ENCODE results near the gene TFCP2.

The TFCP2 gene

GRCh38 chr12:51181558-51181957 is 8.6 kb upstream of the TFCP2 start:
- H3K4me3 ChIP-seq (ENCODE audit: low read length), result no peak overlapping the region
- no peaks in the 10 kb centered on the region for H3K9me3 ChIP-seq (ENCODE audit: insufficient read depth, low read depth, low read length)
- no peaks in the 10 kb centered on the region for H3K36me3 ChIP-seq (ENCODE audit: insufficient read depth, low read length)
- no peak overlapping the region for H3K27ac ChIP-seq (ENCODE audit: low read depth, low read length)
- no peaks in the 10 kb centered on the region for H3K4me1 ChIP-seq (ENCODE audit: insufficient read depth, low read length)
- no peaks in the 10 kb centered on the region for H3K27me3 ChIP-seq (ENCODE audit: insufficient read depth, low read length)
- WGBS, result 94% methylated on average over 5 of the region's 5 CpGs
- H3K9ac ChIP-seq (ENCODE audit: low read depth, low read length), result no peak overlapping the region

- no peaks in the 10 kb centered on the region for H3K4me1 ChIP-seq (ENCODE audit: insufficient read depth, low read length)
- H3K4me3 ChIP-seq (ENCODE audit: low read length), result no peak overlapping the region
- WGBS, result 98% methylated on average over 2 of the region's 2 CpGs
- no peaks in the 10 kb centered on the region for H3K36me3 ChIP-seq (ENCODE audit: insufficient read depth, low read length)
- H3K9ac ChIP-seq (ENCODE audit: low read depth, low read length), result no peak overlapping the region
- H3K9me3 ChIP-seq (ENCODE audit: insufficient read depth, low read depth, low read length), result no peaks in the 10 kb centered on the region
- H3K27me3 ChIP-seq (ENCODE audit: insufficient read depth, low read length), result 0 out of 2 replicates have a peak, but pooled peaks cover 3% of the 10 kb centered on the region
- H3K27ac ChIP-seq (ENCODE audit: low read depth, low read length), result no peak overlapping the region
Observed at GRCh38 chr12:51177897-51178296, 5.0 kb upstream of the TFCP2 start.

GRCh38 chr12:51174501-51174900 is 1.6 kb upstream of the TFCP2 start:
- Histone ChIP-seq H3K27me3 (ENCODE audit: insufficient read depth, low read length) (0 out of 2 replicates have a peak, but pooled peaks cover 3% of the 10 kb centered on the region), H3K27ac (ENCODE audit: low read depth, low read length) (no peak overlapping the region), H3K9me3 (ENCODE audit: insufficient read depth, low read depth, low read length) (no peaks in the 10 kb centered on the region), H3K4me3 (ENCODE audit: low read length) (no peak overlapping the region), H3K36me3 (ENCODE audit: insufficient read depth, low read length) (no peaks in the 10 kb centered on the region), H3K9ac (ENCODE audit: low read depth, low read length) (no peak overlapping the region), H3K4me1 (ENCODE audit: insufficient read depth, low read length) (no peaks in the 10 kb centered on the region)
- WGBS, result 90% methylated on average over 1 of the region's 1 CpG

- Histone ChIP-seq H3K27me3 (ENCODE audit: insufficient read depth, low read length) (0 out of 2 replicates have a peak, but pooled peaks cover 3% of the 10 kb centered on the region), H3K27ac (ENCODE audit: low read depth, low read length) (peak overlapping the region; percentile 100), H3K9ac (ENCODE audit: low read depth, low read length) (peak overlapping the region; percentile 95), H3K36me3 (ENCODE audit: insufficient read depth, low read length) (no peaks in the 10 kb centered on the region), H3K4me1 (ENCODE audit: insufficient read depth, low read length) (no peaks in the 10 kb centered on the region), H3K9me3 (ENCODE audit: insufficient read depth, low read depth, low read length) (no peaks in the 10 kb centered on the region), H3K4me3 (ENCODE audit: low read length) (peak overlapping the region; percentile 79)
- WGBS, result 43% methylated on average over 16 of the region's 16 CpGs
Observed at GRCh38 chr12:51171884-51172514, 936 bp downstream of the TFCP2 start.

DNA sequence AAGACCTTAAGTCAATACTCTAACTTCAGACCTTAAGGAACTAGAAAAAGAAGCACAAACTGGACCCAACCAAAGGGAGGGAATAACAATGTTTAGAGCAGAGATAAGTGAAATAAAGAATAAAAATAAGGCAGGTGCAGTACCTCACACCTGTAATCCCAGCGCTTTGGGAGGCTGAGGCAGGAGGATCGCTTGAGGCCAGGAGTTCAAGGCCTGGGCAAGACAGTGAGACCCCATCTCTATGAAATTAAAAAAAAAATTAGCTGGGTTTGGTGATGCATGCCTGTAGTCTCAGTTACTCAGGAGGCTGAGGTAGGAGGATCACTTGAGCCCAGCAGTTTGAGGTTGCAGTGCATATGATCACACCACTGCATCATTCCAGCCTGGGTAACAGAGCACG is 9.1 kb downstream of the TFCP2 start:
- no peak overlapping the region for H3K27ac ChIP-seq (ENCODE audit: low read depth, low read length)
- no peak overlapping the region for H3K4me3 ChIP-seq (ENCODE audit: low read length)
- WGBS, result 95% methylated on average over 3 of the region's 3 CpGs
- no peaks in the 10 kb centered on the region for H3K27me3 ChIP-seq (ENCODE audit: insufficient read depth, low read length)
- H3K36me3 ChIP-seq (ENCODE audit: insufficient read depth, low read length), result no peaks in the 10 kb centered on the region
- H3K9me3 ChIP-seq (ENCODE audit: insufficient read depth, low read depth, low read length), result no peaks in the 10 kb centered on the region
- no peak overlapping the region for H3K9ac ChIP-seq (ENCODE audit: low read depth, low read length)
- no peaks in the 10 kb centered on the region for H3K4me1 ChIP-seq (ENCODE audit: insufficient read depth, low read length)

- WGBS, result 96% methylated on average over 6 of the region's 6 CpGs
- H3K9ac ChIP-seq (ENCODE audit: low read depth, low read length), result no peak overlapping the region
- no peak overlapping the region for H3K27ac ChIP-seq (ENCODE audit: low read depth, low read length)
- H3K9me3 ChIP-seq (ENCODE audit: insufficient read depth, low read depth, low read length), result no peaks in the 10 kb centered on the region
- no peaks in the 10 kb centered on the region for H3K4me1 ChIP-seq (ENCODE audit: insufficient read depth, low read length)
- H3K36me3 ChIP-seq (ENCODE audit: insufficient read depth, low read length), result no peaks in the 10 kb centered on the region
- H3K4me3 ChIP-seq (ENCODE audit: low read length), result no peak overlapping the region
- H3K27me3 ChIP-seq (ENCODE audit: insufficient read depth, low read length), result no peaks in the 10 kb centered on the region
Observed at GRCh38 chr12:51162217-51162616, 10.7 kb downstream of the TFCP2 start.

DNA sequence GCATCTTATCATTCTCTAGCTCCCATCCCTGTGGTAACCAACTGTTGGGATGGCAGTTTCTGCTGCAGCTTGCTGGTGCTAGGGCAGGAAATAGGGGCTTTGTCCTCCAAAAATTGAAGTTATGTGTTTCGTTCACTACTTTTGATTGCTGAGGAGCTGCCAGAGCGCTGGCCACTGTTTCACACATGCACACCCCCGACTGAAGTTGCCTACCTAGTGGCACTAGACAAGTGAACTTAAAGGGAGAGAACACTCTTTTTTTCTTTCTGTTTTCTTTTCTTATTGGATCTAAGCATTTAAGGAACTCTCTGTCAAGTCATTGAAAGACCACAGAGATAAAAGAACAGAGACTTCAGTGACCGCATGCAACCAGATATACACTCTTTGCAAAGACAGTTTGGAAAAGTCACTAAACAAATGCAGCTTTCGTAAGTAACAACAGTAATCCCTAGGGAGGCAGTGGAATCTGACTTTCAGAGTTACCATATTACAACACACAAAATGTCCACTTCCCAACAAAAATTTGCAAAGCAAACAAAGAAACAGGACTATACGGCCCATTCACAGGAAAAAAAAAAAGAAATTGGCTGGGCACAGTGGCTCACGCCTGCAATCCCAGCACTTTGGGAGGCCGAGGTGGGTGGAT is 12.0 kb downstream of the TFCP2 start:
- H3K4me1 ChIP-seq (ENCODE audit: insufficient read depth, low read length), result 0 out of 2 replicates have a peak, but pooled peaks cover 5% of the 10 kb centered on the region
- H3K9ac ChIP-seq (ENCODE audit: low read depth, low read length), result no peak overlapping the region
- no peaks in the 10 kb centered on the region for H3K36me3 ChIP-seq (ENCODE audit: insufficient read depth, low read length)
- H3K4me3 ChIP-seq (ENCODE audit: low read length), result no peak overlapping the region
- H3K27ac ChIP-seq (ENCODE audit: low read depth, low read length), result no peak overlapping the region
- WGBS, result 94% methylated on average over 8 of the region's 8 CpGs
- no peaks in the 10 kb centered on the region for H3K9me3 ChIP-seq (ENCODE audit: insufficient read depth, low read depth, low read length)
- no peaks in the 10 kb centered on the region for H3K27me3 ChIP-seq (ENCODE audit: insufficient read depth, low read length)

- no peaks in the 10 kb centered on the region for H3K36me3 ChIP-seq (ENCODE audit: insufficient read depth, low read length)
- H3K4me1 ChIP-seq (ENCODE audit: insufficient read depth, low read length), result 0 out of 2 replicates have a peak, but pooled peaks cover 5% of the 10 kb centered on the region
- H3K9me3 ChIP-seq (ENCODE audit: insufficient read depth, low read depth, low read length), result no peaks in the 10 kb centered on the region
- no peak overlapping the region for H3K27ac ChIP-seq (ENCODE audit: low read depth, low read length)
- no peaks in the 10 kb centered on the region for H3K27me3 ChIP-seq (ENCODE audit: insufficient read depth, low read length)
- no peak overlapping the region for H3K9ac ChIP-seq (ENCODE audit: low read depth, low read length)
- 94% methylated on average over 2 of the region's 3 CpGs for WGBS
- H3K4me3 ChIP-seq (ENCODE audit: low read length), result no peak overlapping the region
Observed at GRCh38 chr12:51156245-51156765, 16.6 kb downstream of the TFCP2 start.

- Histone ChIP-seq H3K27ac (ENCODE audit: low read depth, low read length) (no peak overlapping the region), H3K9me3 (ENCODE audit: insufficient read depth, low read depth, low read length) (no peaks in the 10 kb centered on the region), H3K36me3 (ENCODE audit: insufficient read depth, low read length) (no peaks in the 10 kb centered on the region), H3K4me1 (ENCODE audit: insufficient read depth, low read length) (0 out of 2 replicates have a peak, but pooled peaks cover 5% of the 10 kb centered on the region), H3K4me3 (ENCODE audit: low read length) (no peak overlapping the region), H3K9ac (ENCODE audit: low read depth, low read length) (no peak overlapping the region), H3K27me3 (ENCODE audit: insufficient read depth, low read length) (no peaks in the 10 kb centered on the region)
- 100% methylated on average over 1 of the region's 1 CpG for WGBS
Observed at GRCh38 chr12:51152953-51153352, 20.0 kb downstream of the TFCP2 start.

- H3K4me1 ChIP-seq (ENCODE audit: insufficient read depth, low read length), result no peaks in the 10 kb centered on the region
- H3K36me3 ChIP-seq (ENCODE audit: insufficient read depth, low read length), result no peaks in the 10 kb centered on the region
- H3K9me3 ChIP-seq (ENCODE audit: insufficient read depth, low read depth, low read length), result no peaks in the 10 kb centered on the region
- H3K27me3 ChIP-seq (ENCODE audit: insufficient read depth, low read length), result no peaks in the 10 kb centered on the region
- no peak overlapping the region for H3K4me3 ChIP-seq (ENCODE audit: low read length)
- H3K27ac ChIP-seq (ENCODE audit: low read depth, low read length), result no peak overlapping the region
- 67% methylated on average over 2 of the region's 3 CpGs for WGBS
- H3K9ac ChIP-seq (ENCODE audit: low read depth, low read length), result no peak overlapping the region
Observed at GRCh38 chr12:51150777-51151176, 22.2 kb downstream of the TFCP2 start.

GRCh38 chr12:51147309-51147708 is 25.6 kb downstream of the TFCP2 start:
- Histone ChIP-seq H3K4me3 (ENCODE audit: low read length) (no peak overlapping the region), H3K36me3 (ENCODE audit: insufficient read depth, low read length) (no peaks in the 10 kb centered on the region), H3K27me3 (ENCODE audit: insufficient read depth, low read length) (no peaks in the 10 kb centered on the region), H3K27ac (ENCODE audit: low read depth, low read length) (no peak overlapping the region), H3K4me1 (ENCODE audit: insufficient read depth, low read length) (no peaks in the 10 kb centered on the region), H3K9me3 (ENCODE audit: insufficient read depth, low read depth, low read length) (no peaks in the 10 kb centered on the region), H3K9ac (ENCODE audit: low read depth, low read length) (no peak overlapping the region)
- WGBS, result 89% methylated on average over 1 of the region's 1 CpG
